ENCODE results near the gene MFSD2A. TPM values are rescaled to one million over a fixed set of nuclear protein-coding genes. Genes with fewer than 3 reads are reported as not detected.

The MFSD2A gene
- total and polyA plus RNA-seq, 9 of the 15 experiments (the other 6 are each of a cell fraction or from before 2014, with no cell fraction given) = 0.06 to 0.40 (median 0.15) TPM; not detected in 4

DNA sequence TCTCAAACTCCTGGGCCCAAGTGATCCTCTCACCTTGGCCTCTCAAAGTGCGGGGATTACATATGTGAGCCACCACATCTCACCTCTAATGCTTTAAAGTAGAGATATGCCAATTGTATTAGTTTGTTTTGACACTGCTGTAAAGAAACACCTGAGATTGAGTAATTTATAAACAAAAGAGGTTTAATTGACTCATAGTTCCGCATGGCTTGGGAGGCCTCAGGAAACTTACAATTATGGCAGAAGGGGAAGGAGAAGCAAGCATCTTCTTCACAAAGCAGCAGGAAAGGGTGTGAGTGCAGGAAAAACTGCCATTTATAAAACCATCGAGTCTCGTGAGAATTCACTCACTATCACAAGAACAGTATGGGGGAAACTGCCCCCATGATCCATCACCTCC is 49.8 kb upstream of the MFSD2A start:
- ChIA-PET CTCF (ENCODE audit: low intra/inter-chr PET ratio) (no interaction called here), POLR2A (interaction anchor here (1.1 kb wide), 1 partner anchor 11 kb away, joined by 4 read pairs; no protein-coding TSS in a partner anchor)
- no peak overlapping the region for H3K9ac ChIP-seq (ENCODE audit: insufficient read depth in 1 of 2, low read depth in 2 of 2, low read length in 2 of 2)
- 8% methylated on average over 4 of the region's 4 CpGs for WGBS (ENCODE audit: insufficient coverage, low coverage, missing lambda C conversion rate)
- no peak overlapping the region for H3K4me2 ChIP-seq (ENCODE audit: insufficient read depth, low read length)
- intact Hi-C loops (cut with micrococcal nuclease) = no loop called here
- H3K27ac ChIP-seq (ENCODE audit: extremely low read depth, low read depth, low read length) = no peak overlapping the region
- no peaks in the 10 kb centered on the region for H4K20me1 ChIP-seq (replicated peaks; ENCODE audit: control insufficient read depth, insufficient read depth, low read length)
- no TSS peak for BruUV-seq (replicated peaks)
- 0 out of 2 replicates have a peak, but pooled peaks cover 2% of the 10 kb centered on the region for H3K9me3 ChIP-seq (replicated peaks; ENCODE audit: control insufficient read depth, insufficient read depth, low read depth, low read length)
- H2AFZ ChIP-seq (ENCODE audit: low read depth, low read length) = no peak overlapping the region
- peaks cover 6 to 23% of the 10 kb centered on the region in 2 experiments; a peak in 4 of 5 replicates for H3K4me1 ChIP-seq (replicated peaks in 1 of 2; ENCODE audit: control insufficient read depth in 2 of 2, insufficient read depth in 2 of 2, low read length in 2 of 2)
- TF ChIP-seq LEF1 (IDR thresholded peaks at IDR 0.05) (no peak), CHCHD3 (CRISPR knock-in tag; IDR thresholded peaks at IDR 0.05) (no peak), CHD2 (IDR thresholded peaks at IDR 0.05; ENCODE audit: low read depth, low read length) (no peak), ZNF584 (CRISPR knock-in tag; IDR thresholded peaks at IDR 0.05; ENCODE audit: low read depth) (no peak), PHF20 (IDR thresholded peaks at IDR 0.05; ENCODE audit: partially characterized antibody) (no peak), SMC3 (conservative IDR thresholded peaks at IDR 0.05; ENCODE audit: insufficient read depth, low read depth, low read length) (no peak), ZNF445 (CRISPR knock-in tag; IDR thresholded peaks at IDR 0.05; ENCODE audit: low read depth) (no peak), NFE2 (IDR thresholded peaks at IDR 0.05; ENCODE audit: low read depth) (no peak), ZNF696 (CRISPR knock-in tag; conservative IDR thresholded peaks at IDR 0.05) (no peak), TAF15 (IDR thresholded peaks at IDR 0.05; ENCODE audit: low read depth, low read length) (no peak)
- TF ChIP-seq, protein P1, sequence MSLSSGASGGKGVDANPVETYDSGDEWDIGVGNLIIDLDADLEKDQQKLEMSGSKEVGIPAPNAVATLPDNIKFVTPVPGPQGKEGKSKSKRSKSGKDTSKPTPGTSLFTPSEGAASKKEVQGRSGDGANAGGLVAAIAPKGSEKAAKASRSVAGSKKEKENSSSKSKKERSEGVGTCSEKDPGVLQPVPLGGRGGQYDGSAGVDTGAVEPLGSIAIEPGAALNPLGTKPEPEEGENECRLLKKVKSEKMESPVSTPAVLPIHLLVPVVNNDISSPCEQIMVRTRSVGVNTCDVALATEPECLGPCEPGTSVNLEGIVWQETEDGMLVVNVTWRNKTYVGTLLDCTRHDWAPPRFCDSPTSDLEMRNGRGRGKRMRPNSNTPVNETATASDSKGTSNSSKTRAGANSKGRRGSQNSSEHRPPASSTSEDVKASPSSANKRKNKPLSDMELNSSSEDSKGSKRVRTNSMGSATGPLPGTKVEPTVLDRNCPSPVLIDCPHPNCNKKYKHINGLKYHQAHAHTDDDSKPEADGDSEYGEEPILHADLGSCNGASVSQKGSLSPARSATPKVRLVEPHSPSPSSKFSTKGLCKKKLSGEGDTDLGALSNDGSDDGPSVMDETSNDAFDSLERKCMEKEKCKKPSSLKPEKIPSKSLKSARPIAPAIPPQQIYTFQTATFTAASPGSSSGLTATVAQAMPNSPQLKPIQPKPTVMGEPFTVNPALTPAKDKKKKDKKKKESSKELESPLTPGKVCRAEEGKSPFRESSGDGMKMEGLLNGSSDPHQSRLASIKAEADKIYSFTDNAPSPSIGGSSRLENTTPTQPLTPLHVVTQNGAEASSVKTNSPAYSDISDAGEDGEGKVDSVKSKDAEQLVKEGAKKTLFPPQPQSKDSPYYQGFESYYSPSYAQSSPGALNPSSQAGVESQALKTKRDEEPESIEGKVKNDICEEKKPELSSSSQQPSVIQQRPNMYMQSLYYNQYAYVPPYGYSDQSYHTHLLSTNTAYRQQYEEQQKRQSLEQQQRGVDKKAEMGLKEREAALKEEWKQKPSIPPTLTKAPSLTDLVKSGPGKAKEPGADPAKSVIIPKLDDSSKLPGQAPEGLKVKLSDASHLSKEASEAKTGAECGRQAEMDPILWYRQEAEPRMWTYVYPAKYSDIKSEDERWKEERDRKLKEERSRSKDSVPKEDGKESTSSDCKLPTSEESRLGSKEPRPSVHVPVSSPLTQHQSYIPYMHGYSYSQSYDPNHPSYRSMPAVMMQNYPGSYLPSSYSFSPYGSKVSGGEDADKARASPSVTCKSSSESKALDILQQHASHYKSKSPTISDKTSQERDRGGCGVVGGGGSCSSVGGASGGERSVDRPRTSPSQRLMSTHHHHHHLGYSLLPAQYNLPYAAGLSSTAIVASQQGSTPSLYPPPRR (CRISPR knock-in tag; IDR thresholded peaks at IDR 0.05; ENCODE audit: borderline replicate concordance) = no peak
- TF ChIP-seq, protein P2, sequence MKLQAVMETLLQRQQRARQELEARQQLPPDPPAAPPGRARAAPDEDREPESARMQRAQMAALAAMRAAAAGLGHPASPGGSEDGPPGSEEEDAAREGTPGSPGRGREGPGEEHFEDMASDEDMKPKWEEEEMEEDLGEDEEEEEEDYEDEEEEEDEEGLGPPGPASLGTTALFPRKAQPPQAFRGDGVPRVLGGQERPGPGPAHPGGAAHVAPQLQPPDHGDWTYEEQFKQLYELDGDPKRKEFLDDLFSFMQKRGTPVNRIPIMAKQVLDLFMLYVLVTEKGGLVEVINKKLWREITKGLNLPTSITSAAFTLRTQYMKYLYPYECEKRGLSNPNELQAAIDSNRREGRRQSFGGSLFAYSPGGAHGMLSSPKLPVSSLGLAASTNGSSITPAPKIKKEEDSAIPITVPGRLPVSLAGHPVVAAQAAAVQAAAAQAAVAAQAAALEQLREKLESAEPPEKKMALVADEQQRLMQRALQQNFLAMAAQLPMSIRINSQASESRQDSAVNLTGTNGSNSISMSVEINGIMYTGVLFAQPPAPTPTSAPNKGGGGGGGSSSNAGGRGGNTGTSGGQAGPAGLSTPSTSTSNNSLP (IDR thresholded peaks at IDR 0.05; ENCODE audit: borderline replicate concordance, low read depth, low read length) = no peak
- H3K79me2 ChIP-seq (ENCODE audit: control insufficient read depth, insufficient read depth, low read length) = peaks cover 13% of the 10 kb centered on the region
- in situ Hi-C loops (cut with MboI) = loop anchor here (5.0 kb wide), 1 partner anchor 83 kb away; no protein-coding TSS in a partner anchor
- H3K4me3 ChIP-seq = no peak overlapping the region
- peaks cover 4 to 14% of the 10 kb centered on the region in 2 experiments for H3K27me3 ChIP-seq (ENCODE audit: control insufficient read depth in 2 of 2, insufficient read depth in 2 of 2, low read length in 2 of 2)
- DNase-seq (ENCODE audit: extremely low read depth in 1 of 4, low spot score in 3 of 4) = no peak
- no peak for ATAC-seq
- no peaks in the 10 kb centered on the region for H3K9me1 ChIP-seq (ENCODE audit: control insufficient read depth, insufficient read depth, low read length)
- no peaks in the 10 kb centered on the region for H3K36me3 ChIP-seq (ENCODE audit: control insufficient read depth, insufficient read depth, low read length)
- no peak for FAIRE-seq

Measured in K562 (cell line).